Mesendoderm (in vitro differentiated cells): ENCODE results near the gene OPRD1.

Experiments used
- DNase-seq: peaks from one replicate; pipeline ENCODE4 v3.0.0; 2013
- H2AK5ac ChIP-seq: 2 replicates; pipeline ENCODE4 v1.6.1; 2013; ENCODE audit warnings: low read length, inconsistent platforms
- H2BK120ac ChIP-seq: 2 replicates; pipeline ENCODE4 v1.6.1; 2013; ENCODE audit warnings: low read depth, mild to moderate bottlenecking, low read length, moderate library complexity, mixed read lengths
- H2BK15ac ChIP-seq: replicated peaks from 2 replicates; pipeline ENCODE4 v1.6.1; 2013; ENCODE audit warnings: low read depth, mild to moderate bottlenecking, moderate library complexity
- H2BK5ac ChIP-seq: 2 replicates; pipeline ENCODE4 v1.6.1; 2013; ENCODE audit warnings: low read length, inconsistent platforms
- H3K18ac ChIP-seq: 2 replicates; pipeline ENCODE4 v1.6.1; 2013; ENCODE audit warnings: mild to moderate bottlenecking, low read length, mixed read lengths
- H3K23ac ChIP-seq: one replicate; pipeline ENCODE4 v1.6.1; 2013; ENCODE audit warnings: low read length
- H3K27ac ChIP-seq: 2 replicates; pipeline ENCODE4 v1.5.1; 2013; ENCODE audit warnings: low read depth, mild to moderate bottlenecking, inconsistent platforms, low read length, moderate library complexity
- H3K27me3 ChIP-seq: 2 replicates; pipeline ENCODE4 v1.6.1; 2013; ENCODE audit warnings: low read length, control low read depth, mild to moderate bottlenecking, inconsistent platforms; ENCODE audit not compliant: insufficient read depth, poor library complexity
- H3K36me3 ChIP-seq: 2 replicates; pipeline ENCODE4 v1.6.1; 2013; ENCODE audit warnings: low read length, inconsistent platforms; ENCODE audit not compliant: control insufficient read depth, insufficient read depth
- H3K4ac ChIP-seq: one replicate; pipeline ENCODE4 v1.6.1; 2013; ENCODE audit warnings: low read depth, mild to moderate bottlenecking, low read length, moderate library complexity
- H3K4me1 ChIP-seq: 2 replicates; pipeline ENCODE4 v1.6.1; 2013; ENCODE audit warnings: low read depth, low read length, inconsistent platforms; ENCODE audit not compliant: control insufficient read depth
- H3K4me2 ChIP-seq: 2 replicates; pipeline ENCODE4 v1.6.1; 2013; ENCODE audit warnings: low read length
- H3K4me3 ChIP-seq: 2 replicates; pipeline ENCODE4 v1.5.1; 2013; ENCODE audit warnings: mild to moderate bottlenecking, low read length
- H3K56ac ChIP-seq: one replicate; pipeline ENCODE4 v1.6.1; 2013; ENCODE audit warnings: low read length
- H3K79me1 ChIP-seq: 2 replicates; pipeline ENCODE4 v1.6.1; 2013; ENCODE audit warnings: low read length, inconsistent platforms
- H3K79me2 ChIP-seq: 2 replicates; pipeline ENCODE4 v1.6.1; 2013; ENCODE audit warnings: mild to moderate bottlenecking, low read length; ENCODE audit not compliant: control insufficient read depth, insufficient read depth
- H3K9ac ChIP-seq: 2 replicates; pipeline ENCODE4 v1.6.1; 2013; ENCODE audit warnings: low read length, inconsistent platforms
- H4K5ac ChIP-seq: one replicate; pipeline ENCODE4 v1.6.1; 2013; ENCODE audit warnings: low read length
- H4K8ac ChIP-seq: one replicate; pipeline ENCODE4 v1.6.1; 2013; ENCODE audit warnings: low read depth, mild to moderate bottlenecking, control low read depth, low read length, moderate library complexity
- WGBS: extraction: QIAGEN DNeasy Blood & Tissue Kit; methylation state at CpG from one replicate; pipeline ENCODE4 v1.1.7; 2013; ENCODE audit warnings: low lambda C conversion rate, missing lambda C conversion rate; ENCODE audit not compliant: insufficient coverage; ENCODE audit errors: extremely low coverage; 5-methylcytosine and 5-hydroxymethylcytosine counted together

The OPRD1 gene

DNA sequence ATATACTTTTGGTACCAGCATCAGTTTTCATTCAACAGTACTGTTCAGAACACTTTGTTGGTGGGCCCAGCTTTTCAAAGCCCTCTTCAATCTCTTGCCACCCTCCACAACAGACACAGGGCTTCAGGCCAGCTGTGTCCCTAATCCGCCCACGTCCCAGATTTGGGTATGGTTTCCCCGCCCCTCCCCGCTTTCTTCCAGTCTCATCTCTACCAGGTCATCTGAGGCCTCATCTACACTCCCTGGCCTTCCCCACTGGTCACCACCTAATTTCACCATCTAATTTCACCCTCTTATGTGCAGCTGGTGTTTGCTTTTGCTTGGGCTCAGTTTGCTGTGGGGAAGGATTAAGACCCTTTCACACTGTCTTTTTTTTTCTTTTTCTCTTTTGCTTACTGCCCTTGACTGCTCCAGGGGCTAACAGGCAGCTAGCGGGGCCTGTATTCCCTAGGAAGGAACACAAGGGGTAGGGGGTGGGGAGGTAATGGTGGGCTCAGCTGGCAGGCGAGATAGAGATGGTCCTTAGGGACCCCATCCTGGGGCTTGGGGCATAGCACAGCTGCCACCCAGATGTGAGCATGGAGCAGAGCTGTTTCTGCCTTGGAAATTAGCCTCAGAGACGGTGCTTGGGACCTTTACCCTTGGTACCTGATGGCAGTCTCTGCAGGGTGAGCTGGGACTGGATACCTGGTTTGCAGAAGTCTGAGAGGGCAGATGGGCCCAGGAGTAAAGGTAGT is 98.6 kb downstream of the OPRD1 start:
- Histone ChIP-seq H3K36me3 (no peaks in the 10 kb centered on the region), H3K23ac (no peak overlapping the region), H2AK5ac (no peak overlapping the region), H3K9ac (no peak overlapping the region), H3K4me2 (no peak overlapping the region), H3K4me3 (no peak overlapping the region), H4K5ac (no peak overlapping the region), H3K79me1 (no peaks in the 10 kb centered on the region), H2BK120ac (no peak overlapping the region), H3K27ac (no peak overlapping the region), H3K18ac (no peak overlapping the region), H3K56ac (peak overlapping the region; percentile 5), H3K4me1 (peaks cover 2% of the 10 kb centered on the region), H4K8ac (no peak overlapping the region), H3K4ac (no peak overlapping the region), H3K79me2 (no peaks in the 10 kb centered on the region), H3K27me3 (no peaks in the 10 kb centered on the region), H2BK15ac (no peak overlapping the region), H2BK5ac (no peak overlapping the region)
- no peak for DNase-seq
- no CpG with 5 or more reads among the region's 7 CpGs for WGBS

GRCh38 chr1:28913786-28914227 is 101.8 kb downstream of the OPRD1 start:
- peaks cover 2% of the 10 kb centered on the region for H3K4me1 ChIP-seq
- no peak for DNase-seq
- no peak overlapping the region for H4K8ac ChIP-seq
- no peak overlapping the region for H3K4ac ChIP-seq
- H3K18ac ChIP-seq: no peak overlapping the region
- H2AK5ac ChIP-seq: no peak overlapping the region
- WGBS: no CpG with 5 or more reads among the region's 10 CpGs
- H3K9ac ChIP-seq: peak overlapping the region; percentile 75
- H3K36me3 ChIP-seq: no peaks in the 10 kb centered on the region
- H2BK5ac ChIP-seq: no peak overlapping the region
- H2BK15ac ChIP-seq: no peak overlapping the region
- H3K23ac ChIP-seq: no peak overlapping the region
- H3K27ac ChIP-seq: no peak overlapping the region
- peak overlapping the region; percentile 95 for H3K56ac ChIP-seq
- no peaks in the 10 kb centered on the region for H3K79me1 ChIP-seq
- H3K4me2 ChIP-seq: peak overlapping the region; percentile 73
- H3K79me2 ChIP-seq: no peaks in the 10 kb centered on the region
- H3K4me3 ChIP-seq: peak overlapping the region; percentile 39
- peak overlapping the region; percentile 99 for H4K5ac ChIP-seq
- no peak overlapping the region for H2BK120ac ChIP-seq
- no peaks in the 10 kb centered on the region for H3K27me3 ChIP-seq

DNA sequence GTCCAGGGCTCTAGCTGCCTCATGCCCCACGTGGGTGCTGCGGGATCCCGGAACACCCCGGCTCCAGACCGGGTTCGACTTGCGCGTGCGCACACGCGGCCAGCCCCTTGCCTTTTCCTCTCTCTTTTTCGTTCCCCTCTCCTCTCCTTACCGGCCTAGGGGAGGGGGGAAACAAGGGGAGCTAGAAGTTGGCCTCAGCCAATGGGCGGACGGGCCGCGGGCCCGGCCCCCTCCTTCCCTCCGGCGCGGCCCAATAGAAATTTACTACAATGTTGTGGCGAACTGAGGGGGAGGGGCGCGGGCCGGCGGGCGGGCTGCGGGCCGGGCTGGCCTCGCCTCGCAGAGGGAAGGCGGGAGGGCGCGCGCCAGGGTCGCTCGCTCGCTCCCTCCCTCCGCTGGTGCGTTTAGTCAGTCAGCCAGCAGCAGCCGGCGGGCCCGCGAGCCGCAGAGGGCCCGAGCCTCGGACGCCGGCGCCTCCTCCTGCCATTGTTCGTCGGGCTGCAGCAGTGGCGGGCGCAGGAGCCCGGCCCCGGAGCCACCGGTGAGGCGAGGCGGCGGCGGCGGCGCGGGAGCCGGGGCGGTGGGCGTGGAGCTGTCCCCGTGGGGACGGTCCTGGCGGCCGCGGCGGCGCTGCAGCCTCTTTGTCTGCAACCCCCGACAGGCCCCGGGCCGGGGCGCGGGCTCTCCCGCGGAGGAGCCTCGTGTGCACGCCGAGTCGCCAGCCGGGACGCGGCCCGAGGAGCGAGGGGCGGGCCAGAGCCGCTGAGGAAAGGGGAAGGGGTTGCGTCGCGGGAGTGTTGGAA is 102.5 kb downstream of the OPRD1 start, which contains the start of gene EPB41:
Gene EPB41 (plus strand): TSS at position 342 of the 803 bp plus-strand sequence. CDS start 72,869 bp downstream, outside the sequence.
- H4K8ac ChIP-seq: no peak within 1 kb of the TSS
- H3K4ac ChIP-seq: no peak within 1 kb of the TSS
- no peak within 1 kb of the TSS for H2AK5ac ChIP-seq
- peak within 1 kb of the TSS; percentile 84 for H3K27ac ChIP-seq
- H4K5ac ChIP-seq: peak within 1 kb of the TSS; percentile 99
- H2BK15ac ChIP-seq: no peak within 1 kb of the TSS
- H3K9ac ChIP-seq: peak within 1 kb of the TSS; percentile 75
- peak within 1 kb of the TSS; percentile 77 for H3K4me3 ChIP-seq
- no CpG with 5 or more reads among the region's 95 CpGs for WGBS
- H3K79me1 ChIP-seq: no peaks in the 10 kb centered on the region
- H3K23ac ChIP-seq: peak within 1 kb of the TSS; percentile 15
- H3K36me3 ChIP-seq: no peaks in the 10 kb centered on the region
- peak; percentile 99 for DNase-seq
- peak within 1 kb of the TSS; percentile 95 for H3K56ac ChIP-seq
- H3K27me3 ChIP-seq: no peaks in the 10 kb centered on the region
- H3K4me1 ChIP-seq: peaks cover 2% of the 10 kb centered on the region
- peak within 1 kb of the TSS; percentile 73 for H3K4me2 ChIP-seq
- no peaks in the 10 kb centered on the region for H3K79me2 ChIP-seq
- H3K18ac ChIP-seq: peak within 1 kb of the TSS; percentile 71
- H2BK5ac ChIP-seq: no peak within 1 kb of the TSS
- H2BK120ac ChIP-seq: no peak within 1 kb of the TSS

GRCh38 chr1:28915031-28915895 is 103.3 kb downstream of the OPRD1 start:
- Histone ChIP-seq H3K27ac (peak overlapping the region; percentile 84), H2BK15ac (no peak overlapping the region), H3K56ac (peak overlapping the region; percentile 91), H3K9ac (peak overlapping the region; percentile 70), H3K4me2 (peak overlapping the region; percentile 50), H2BK120ac (no peak overlapping the region), H3K18ac (peak overlapping the region; percentile 71), H3K4me3 (peak overlapping the region; percentile 77), H3K27me3 (no peaks in the 10 kb centered on the region), H4K5ac (no peak overlapping the region), H3K23ac (peak overlapping the region; percentile 7), H2AK5ac (no peak overlapping the region), H3K4ac (no peak overlapping the region), H2BK5ac (no peak overlapping the region), H3K79me1 (no peaks in the 10 kb centered on the region), H3K79me2 (no peaks in the 10 kb centered on the region), H4K8ac (no peak overlapping the region), H3K4me1 (peaks cover 2% of the 10 kb centered on the region), H3K36me3 (no peaks in the 10 kb centered on the region)
- DNase-seq: peak; percentile 82
- WGBS: no CpG with 5 or more reads among the region's 32 CpGs

DNA sequence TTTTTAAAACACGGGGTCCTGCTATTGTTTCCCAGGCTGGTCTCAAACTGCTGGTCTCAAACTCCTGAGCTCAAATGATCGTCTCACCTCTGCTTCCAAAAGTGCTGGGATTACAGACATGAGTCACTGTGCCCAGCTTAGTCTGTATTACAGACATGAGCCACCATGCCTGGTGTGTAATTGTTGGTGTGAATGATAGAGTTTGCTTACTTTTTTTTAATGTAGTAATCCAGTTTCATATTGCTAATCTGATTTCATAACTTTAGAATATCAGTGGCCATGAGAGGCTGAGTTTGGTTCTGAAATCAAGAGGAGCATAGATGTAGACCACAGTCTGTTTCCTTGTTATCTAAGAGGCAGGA is 105.8 kb downstream of the OPRD1 start:
- no peak for DNase-seq
- Histone ChIP-seq H3K79me1 (no peaks in the 10 kb centered on the region), H3K27ac (no peak overlapping the region), H3K4ac (no peak overlapping the region), H3K18ac (no peak overlapping the region), H3K4me2 (no peak overlapping the region), H4K5ac (no peak overlapping the region), H3K36me3 (no peaks in the 10 kb centered on the region), H2BK120ac (no peak overlapping the region), H3K9ac (no peak overlapping the region), H3K79me2 (no peaks in the 10 kb centered on the region), H4K8ac (no peak overlapping the region), H2BK15ac (no peak overlapping the region), H3K4me1 (peaks cover 2% of the 10 kb centered on the region), H3K27me3 (no peaks in the 10 kb centered on the region), H3K4me3 (no peak overlapping the region), H3K23ac (no peak overlapping the region), H2BK5ac (no peak overlapping the region), H3K56ac (no peak overlapping the region), H2AK5ac (no peak overlapping the region)
- WGBS: no CpG with 5 or more reads among the region's 2 CpGs
